Stimulated activated CD8-positive, alpha-beta memory T cell treated with anti-CD3 and anti-CD28 coated beads, Interleukin-4, amount 100 ng/mL, for 1 hour (primary cell): ENCODE measurements around the gene HSPA1B.
A peak's percentile ranks its signal among the peaks of the same experiment; 100 is the strongest.
"Not testable (repeated sequence)": the region's sequence is repeated elsewhere in the genome, so short reads cannot be mapped to it uniquely, and the experiment has no call there.

Experiments used
- DNase-seq, 2 donors: peaks; one replicate each; pipeline ENCODE4 v3.0.0-alpha.2; 2020; ENCODE audit warnings: low read depth in 2 of 2, low spot score in 1 of 2

Gene HSPA1B

DNA sequence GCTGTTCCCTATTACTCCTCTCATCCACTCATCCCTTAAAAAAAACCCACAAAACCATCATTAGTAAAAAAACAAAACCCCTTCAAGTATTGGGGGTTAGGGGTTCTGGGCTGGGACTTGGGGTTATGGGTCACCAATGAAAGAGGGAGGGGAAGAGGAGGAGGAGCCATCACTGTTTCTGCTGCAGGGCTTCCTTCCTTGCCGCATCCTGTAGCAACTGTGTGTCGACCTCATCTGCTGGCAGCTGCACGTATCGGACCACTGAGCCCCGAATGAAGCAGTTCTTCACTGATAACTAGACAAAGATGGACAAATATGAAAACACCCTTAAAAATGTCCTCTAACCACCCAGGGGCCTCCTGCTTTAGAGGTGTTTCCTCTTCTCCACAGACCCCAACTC lies 29.9 kb upstream of the HSPA1B start:
- DNase-seq = no peak

- no peak for DNase-seq
Measured at GRCh38 chr6:31799781-31800180, 27.8 kb upstream of the HSPA1B start.

- not testable (repeated sequence) for DNase-seq
Measured at GRCh38 chr6:31801031-31801927, 26.3 kb upstream of the HSPA1B start.

GRCh38 chr6:31805939-31806469 lies 21.5 kb upstream of the HSPA1B start:
- no peak for DNase-seq

DNA sequence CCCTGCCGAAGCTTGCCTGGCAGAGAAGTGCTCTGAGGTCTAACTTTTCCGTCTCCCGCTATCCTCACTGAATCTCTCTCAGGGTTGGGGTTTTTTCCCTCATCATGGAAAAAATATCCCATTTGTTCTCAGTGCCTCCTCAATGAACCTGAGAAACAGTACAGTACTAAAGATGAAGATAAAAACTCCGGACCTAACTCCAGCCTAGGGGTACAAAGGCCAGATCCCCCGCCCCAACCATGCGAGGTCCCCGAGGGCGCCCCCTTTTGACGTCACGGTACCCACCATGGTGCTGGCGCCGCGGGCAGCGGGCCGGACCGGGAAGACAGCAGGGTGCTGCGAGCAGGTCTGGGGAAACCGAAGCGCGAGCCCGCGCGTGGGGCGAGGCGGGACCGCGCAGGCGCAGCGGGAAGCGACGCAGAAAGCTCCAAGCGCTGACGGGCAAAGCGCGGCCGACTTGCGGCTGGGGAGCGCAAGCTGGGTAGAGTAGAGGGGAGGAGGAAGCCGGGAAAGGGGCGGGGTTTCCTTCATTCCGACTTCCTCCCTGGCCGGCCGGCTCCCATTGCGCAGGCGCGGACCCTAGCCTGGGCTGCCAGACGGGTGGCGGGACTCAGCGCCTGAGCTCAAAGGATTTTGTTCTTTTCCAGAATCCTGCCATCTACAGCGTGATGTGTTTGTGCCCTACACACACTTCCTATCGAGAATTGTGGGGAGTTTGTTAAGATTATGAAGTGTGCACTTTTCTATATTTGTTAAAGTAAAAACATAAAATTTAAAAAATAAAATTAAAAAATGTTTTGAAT lies 20.9 kb upstream of the HSPA1B start, which contains the start of gene LSM2:
Gene LSM2, minus strand, starts transcription at position 497 of the 803 bp plus-strand sequence. Its CDS starts 209 bp downstream, at position 288.
- DNase-seq = peak; percentile 84 to 93

- not testable (repeated sequence) for DNase-seq
Measured at GRCh38 chr6:31808599-31808998, 18.9 kb upstream of the HSPA1B start.

- no peak for DNase-seq
Measured at GRCh38 chr6:31811645-31812044, 15.9 kb upstream of the HSPA1B start.

DNA sequence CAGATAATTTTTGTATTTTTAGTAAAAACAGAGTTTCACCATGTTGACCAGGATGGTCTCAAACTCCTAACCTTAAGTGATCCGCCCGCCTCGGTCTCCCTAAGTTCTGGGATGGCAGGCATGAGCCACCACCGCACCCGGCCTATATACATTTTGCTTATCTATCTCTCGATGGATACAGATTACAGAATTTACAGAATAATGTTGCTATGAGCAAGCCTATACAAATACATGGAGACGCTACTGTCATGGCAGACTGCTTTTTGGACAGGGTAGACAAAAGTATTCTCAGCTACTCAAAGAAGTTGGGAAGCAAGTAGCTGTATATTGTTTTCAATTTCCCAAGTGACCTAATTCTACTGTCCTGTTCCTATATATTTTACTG lies 14.1 kb upstream of the HSPA1B start:
- DNase-seq = no peak

- peak in 1 of 2 donors; percentile 47 for DNase-seq
Measured at GRCh38 chr6:31814677-31815024, 12.9 kb upstream of the HSPA1B start.

DNA sequence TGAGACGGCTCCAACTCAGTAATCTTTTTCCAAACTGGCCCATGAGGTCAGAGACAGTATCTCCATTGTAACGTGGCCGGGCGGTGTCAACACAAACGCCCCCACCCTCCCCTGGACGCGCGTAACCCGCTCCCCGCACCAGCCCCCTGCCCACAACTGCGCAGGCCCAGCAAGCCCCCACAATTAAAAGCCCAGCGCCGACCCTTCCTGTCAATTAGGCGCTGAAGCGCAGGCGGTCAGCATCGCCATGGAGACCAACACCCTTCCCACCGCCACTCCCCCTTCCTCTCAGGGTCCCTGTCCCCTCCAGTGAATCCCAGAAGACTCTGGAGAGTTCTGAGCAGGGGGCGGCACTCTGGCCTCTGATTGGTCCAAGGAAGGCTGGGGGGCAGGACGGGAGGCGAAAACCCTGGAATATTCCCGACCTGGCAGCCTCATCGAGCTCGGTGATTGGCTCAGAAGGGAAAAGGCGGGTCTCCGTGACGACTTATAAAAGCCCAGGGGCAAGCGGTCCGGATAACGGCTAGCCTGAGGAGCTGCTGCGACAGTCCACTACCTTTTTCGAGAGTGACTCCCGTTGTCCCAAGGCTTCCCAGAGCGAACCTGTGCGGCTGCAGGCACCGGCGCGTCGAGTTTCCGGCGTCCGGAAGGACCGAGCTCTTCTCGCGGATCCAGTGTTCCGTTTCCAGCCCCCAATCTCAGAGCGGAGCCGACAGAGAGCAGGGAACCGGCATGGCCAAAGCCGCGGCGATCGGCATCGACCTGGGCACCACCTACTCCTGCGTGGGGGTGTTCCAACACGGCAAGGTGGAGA lies 12.3 kb upstream of the HSPA1B start, which contains the start of the genes HSPA1A and HSPA1L:
Gene HSPA1A, plus strand, starts transcription at position 519 of the 814 bp plus-strand sequence. Its CDS starts 214 bp downstream, at position 733.
Gene HSPA1L, minus strand, starts transcription at position 259 of the 814 bp plus-strand sequence. CDS start 3,311 bp downstream, outside the sequence.
- DNase-seq = peak; percentile 40 to 53

- DNase-seq = not testable (repeated sequence)
Measured at GRCh38 chr6:31817133-31817928, 10.2 kb upstream of the HSPA1B start.

- not testable (repeated sequence) for DNase-seq
Measured at GRCh38 chr6:31817929-31818511, 9.5 kb upstream of the HSPA1B start.

GRCh38 chr6:31819871-31820299 lies 7.7 kb upstream of the HSPA1B start:
- no peak for DNase-seq

GRCh38 chr6:31820399-31820798 lies 7.1 kb upstream of the HSPA1B start:
- not testable (repeated sequence) for DNase-seq

GRCh38 chr6:31821301-31822035 lies 6.1 kb upstream of the HSPA1B start:
- peak in 1 of 2 donors; percentile 23 for DNase-seq

GRCh38 chr6:31822036-31822821 lies 5.3 kb upstream of the HSPA1B start:
- peak; percentile 35 for DNase-seq

DNA sequence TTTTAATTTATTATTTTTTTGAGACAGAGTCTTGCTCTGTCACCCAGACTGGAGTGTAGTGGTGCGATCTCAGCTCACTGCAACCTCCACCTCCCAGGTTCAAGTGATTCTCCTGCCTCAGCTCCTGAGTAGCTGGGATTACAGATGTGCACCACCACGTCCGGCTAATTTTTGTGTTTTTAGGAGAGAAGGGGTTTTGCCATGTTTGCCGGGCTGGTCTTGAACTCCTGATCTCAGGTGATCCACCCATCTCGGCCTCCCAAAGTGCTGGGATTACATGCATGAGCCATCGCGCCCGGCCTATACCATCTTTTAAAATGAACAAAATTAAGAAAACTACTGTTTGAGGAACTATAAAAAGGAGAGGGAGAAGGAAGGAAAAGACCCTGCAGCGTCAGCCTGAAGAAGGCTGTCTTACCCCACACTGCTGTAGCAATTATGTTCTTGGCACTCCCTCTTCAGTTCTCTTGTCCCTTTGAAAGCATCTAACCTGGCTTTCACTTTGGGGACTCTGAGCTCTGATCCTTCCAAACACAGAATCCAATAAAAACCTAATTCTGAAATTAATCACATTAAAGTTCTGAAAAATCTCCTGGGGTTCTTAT lies 3.8 kb upstream of the HSPA1B start:
- DNase-seq = not testable (repeated sequence)
